ENCODE data around the gene TUBB2A. TPM values are rescaled to one million over a fixed set of nuclear protein-coding genes. Genes with fewer than 3 reads are reported as not detected.

TUBB2A gene
- total and polyA plus RNA-seq, 2 of the 13 experiments (the other 11 are each of a cell fraction or from before 2014, with no cell fraction given): 35.3 to 106 TPM

GRCh38 chr6:3119040-3119723 is 38.2 kb downstream of the TUBB2A start (continued):
- no peak for TF ChIP-seq DBP (CRISPR knock-in tag; IDR thresholded peaks at IDR 0.05; ENCODE audit: not compliant biosample characterization)
- no peak for TF ChIP-seq FOXK2 (IDR thresholded peaks at IDR 0.05)
- no peak; the same call in 1 of the 2 replicates for TF ChIP-seq ZNF441 (CRISPR knock-in tag; IDR thresholded peaks at IDR 0.05; ENCODE audit: borderline replicate concordance)
- TF ChIP-seq ZKSCAN8 (CRISPR knock-in tag; IDR thresholded peaks at IDR 0.05; ENCODE audit: borderline replicate concordance): no peak
- TF ChIP-seq ZNF451 (CRISPR knock-in tag; IDR thresholded peaks at IDR 0.05): no peak
- TF ChIP-seq ZNF580 (CRISPR knock-in tag; IDR thresholded peaks at IDR 0.05; ENCODE audit: borderline replicate concordance, low read depth): no peak
- no peak for TF ChIP-seq MZF1 (CRISPR knock-in tag; IDR thresholded peaks at IDR 0.05; ENCODE audit: borderline replicate concordance)
- peak; percentile 93; the same call in 1 of the 2 replicates for TF ChIP-seq ZNF33A (CRISPR knock-in tag; IDR thresholded peaks at IDR 0.05; ENCODE audit: borderline replicate concordance)
- no peak for TF ChIP-seq ZNF468 (CRISPR knock-in tag; IDR thresholded peaks at IDR 0.05)
- no peak for TF ChIP-seq ZNF615 (CRISPR knock-in tag; IDR thresholded peaks at IDR 0.05; ENCODE audit: borderline replicate concordance)
- TF ChIP-seq SKIL (CRISPR knock-in tag; IDR thresholded peaks at IDR 0.05; ENCODE audit: borderline replicate concordance): no peak
- TF ChIP-seq KLF9 (CRISPR knock-in tag; IDR thresholded peaks at IDR 0.05; ENCODE audit: low read depth): no peak
- no peak for TF ChIP-seq ZNF124 (CRISPR knock-in tag; IDR thresholded peaks at IDR 0.05)
- TF ChIP-seq ZNF646 (CRISPR knock-in tag; IDR thresholded peaks at IDR 0.05): no peak
- no peak for TF ChIP-seq ZNF234 (CRISPR knock-in tag; conservative IDR thresholded peaks at IDR 0.05)
- TF ChIP-seq ZNF790 (CRISPR knock-in tag; IDR thresholded peaks at IDR 0.05; ENCODE audit: borderline replicate concordance): no peak
- TF ChIP-seq ISL2 (CRISPR knock-in tag; IDR thresholded peaks at IDR 0.05): no peak
- TF ChIP-seq SP2 (CRISPR knock-in tag; IDR thresholded peaks at IDR 0.05): no peak
- TF ChIP-seq ZNF205 (CRISPR knock-in tag; IDR thresholded peaks at IDR 0.05): no peak; the same call in 1 of the 2 replicates
- TF ChIP-seq SMYD3 (CRISPR knock-in tag; IDR thresholded peaks at IDR 0.05): 0 out of 2 replicates have a peak, but pooled peaks have one; percentile 18
- no peak for TF ChIP-seq SRSF4 (IDR thresholded peaks at IDR 0.05; ENCODE audit: low read depth, low read length, poor library complexity, severe bottlenecking)

Measured in HepG2 (cell line).